GM12891 (cell line): ENCODE results near the gene RNU4-1.

ENCODE experiments used
- POLR2A ChIP-seq: IDR thresholded peaks from 2 replicates; pipeline ENCODE4 v1.6.1; 2011; ENCODE audit warnings: low read depth, low read length, control low read depth
- POLR2AphosphoS5 ChIP-seq: IDR thresholded peaks from 2 replicates; pipeline ENCODE4 v1.6.1; 2011; ENCODE audit warnings: low read depth, low read length, control low read depth

GRCh38 chr12:120337730-120338129, 44.7 kb upstream of the RNU4-1 start:
- TF ChIP-seq POLR2A: no peak
- no peak for TF ChIP-seq POLR2AphosphoS5
